ENCODE measurements around the gene GSG1L2.

GSG1L2 gene

GRCh38 chr17:9824797-9825338 is 3.0 kb upstream of the GSG1L2 start:
- no peak for DNase-seq (ENCODE audit: low read depth)

- no peak for DNase-seq (ENCODE audit: low read depth)
Measured at GRCh38 chr17:9824094-9824493, 2.2 kb upstream of the GSG1L2 start.

GRCh38 chr17:9820448-9820847 is 1.4 kb downstream of the GSG1L2 start:
- DNase-seq (ENCODE audit: low read depth) = no peak

- DNase-seq (ENCODE audit: low read depth) = no peak
Measured at GRCh38 chr17:9818760-9819159, 3.1 kb downstream of the GSG1L2 start.

- no peak for DNase-seq (ENCODE audit: low read depth)
Measured at GRCh38 chr17:9817086-9817485, 4.8 kb downstream of the GSG1L2 start.

GRCh38 chr17:9816472-9816871 is 5.4 kb downstream of the GSG1L2 start:
- DNase-seq (ENCODE audit: low read depth) = no peak

GRCh38 chr17:9814337-9814945 is 7.4 kb downstream of the GSG1L2 start:
- DNase-seq (ENCODE audit: low read depth) = no peak

- no peak for DNase-seq (ENCODE audit: low read depth)
Measured at GRCh38 chr17:9813166-9813565, 8.7 kb downstream of the GSG1L2 start.

- no peak for DNase-seq (ENCODE audit: low read depth)
Measured at GRCh38 chr17:9811537-9811936, 10.3 kb downstream of the GSG1L2 start.

- no peak for DNase-seq (ENCODE audit: low read depth)
Measured at GRCh38 chr17:9811086-9811485, 10.8 kb downstream of the GSG1L2 start.

GRCh38 chr17:9810100-9810949 is 11.6 kb downstream of the GSG1L2 start:
- DNase-seq (ENCODE audit: low read depth) = no peak

- DNase-seq (ENCODE audit: low read depth) = no peak
Measured at GRCh38 chr17:9809409-9809808, 12.5 kb downstream of the GSG1L2 start.

- no peak for DNase-seq (ENCODE audit: low read depth)
Measured at GRCh38 chr17:9806699-9807098, 15.2 kb downstream of the GSG1L2 start.

- no peak for DNase-seq (ENCODE audit: low read depth)
Measured at GRCh38 chr17:9805769-9806168, 16.1 kb downstream of the GSG1L2 start.

- DNase-seq (ENCODE audit: low read depth) = no peak
Measured at GRCh38 chr17:9802697-9803096, 19.2 kb downstream of the GSG1L2 start.

- no peak for DNase-seq (ENCODE audit: low read depth)
Measured at GRCh38 chr17:9802294-9802693, 19.6 kb downstream of the GSG1L2 start.

- no peak for DNase-seq (ENCODE audit: low read depth)
Measured at GRCh38 chr17:9801505-9801904, 20.4 kb downstream of the GSG1L2 start.

GRCh38 chr17:9798724-9799123 is 23.2 kb downstream of the GSG1L2 start:
- DNase-seq (ENCODE audit: low read depth) = no peak

GRCh38 chr17:9798008-9798407 is 23.9 kb downstream of the GSG1L2 start:
- DNase-seq (ENCODE audit: low read depth) = no peak

GRCh38 chr17:9792181-9792840 is 29.6 kb downstream of the GSG1L2 start:
- DNase-seq (ENCODE audit: low read depth) = no peak

- no peak for DNase-seq (ENCODE audit: low read depth)
Measured at GRCh38 chr17:9790889-9791876, 30.7 kb downstream of the GSG1L2 start, which contains the start of gene DHRS7C. Gene DHRS7C, minus strand, starts transcription at chr17:9791592. Its CDS starts 308 bp downstream, at chr17:9791284.

Data from HS-27A (cell line).